Central memory CD8-positive, alpha-beta T cell (primary cell): Measurements from ENCODE around the gene GALNT17.

Experiments used
- ATAC-seq: fragments of 150-1000 bp; cut with Tn5 transposase; replicated peaks from 2 replicates; pipeline ENCODE4 v1.10.0; 2022; ENCODE audit warnings: mild to moderate bottlenecking, moderate FRiP score, moderate number of reproducible peaks; ENCODE audit not compliant: poor library complexity, severe bottlenecking; ENCODE audit errors: extremely low read depth
- DNase-seq, 2 donors: peaks; one replicate each; pipeline ENCODE4 v3.0.0; 2021; ENCODE audit warnings: low spot score in 2 of 2
- H3K27ac Mint-ChIP-seq: one replicate; pipeline ENCODE4 v1.8.0; 2022; ENCODE audit warnings: low read depth, mild to moderate bottlenecking, moderate library complexity, mixed read lengths
- H3K27me3 Mint-ChIP-seq: one replicate; pipeline ENCODE4 v1.8.0; 2022; ENCODE audit warnings: mixed read lengths
- H3K36me3 Mint-ChIP-seq: one replicate; pipeline ENCODE4 v1.8.0; 2022; ENCODE audit warnings: mild to moderate bottlenecking, moderate library complexity, mixed read lengths; ENCODE audit not compliant: insufficient read depth
- H3K4me1 Mint-ChIP-seq: one replicate; pipeline ENCODE4 v1.8.0; 2022; ENCODE audit warnings: mixed read lengths
- H3K4me3 Mint-ChIP-seq: one replicate; pipeline ENCODE4 v1.8.0; 2022; ENCODE audit warnings: mild to moderate bottlenecking, moderate library complexity, mixed read lengths
- H3K9me3 Mint-ChIP-seq: one replicate; pipeline ENCODE4 v1.8.0; 2022; ENCODE audit warnings: mixed read lengths

Gene GALNT17

GRCh38 chr7:71312755-71313490 lies 181.0 kb downstream of the GALNT17 start:
- Mint-ChIP-seq H3K9me3 (peaks cover 19% of the 10 kb centered on the region), H3K4me3 (no peak overlapping the region)

GRCh38 chr7:71313553-71313952 lies 181.6 kb downstream of the GALNT17 start:
- Mint-ChIP-seq H3K27ac (no peak overlapping the region), H3K9me3 (peaks cover 17% of the 10 kb centered on the region), H3K4me1 (no peaks in the 10 kb centered on the region), H3K36me3 (no peaks in the 10 kb centered on the region), H3K4me3 (no peak overlapping the region), H3K27me3 (no peaks in the 10 kb centered on the region)
- ATAC-seq (no peak), DNase-seq (no peak)

More at GRCh38 chr7:71312755-71313490, 181.0 kb downstream of the GALNT17 start:
- no peak overlapping the region for H3K27ac Mint-ChIP-seq
- no peaks in the 10 kb centered on the region for H3K4me1 Mint-ChIP-seq
- no peak for ATAC-seq
- no peak for DNase-seq
- H3K27me3 Mint-ChIP-seq = no peaks in the 10 kb centered on the region
- no peaks in the 10 kb centered on the region for H3K36me3 Mint-ChIP-seq

DNA sequence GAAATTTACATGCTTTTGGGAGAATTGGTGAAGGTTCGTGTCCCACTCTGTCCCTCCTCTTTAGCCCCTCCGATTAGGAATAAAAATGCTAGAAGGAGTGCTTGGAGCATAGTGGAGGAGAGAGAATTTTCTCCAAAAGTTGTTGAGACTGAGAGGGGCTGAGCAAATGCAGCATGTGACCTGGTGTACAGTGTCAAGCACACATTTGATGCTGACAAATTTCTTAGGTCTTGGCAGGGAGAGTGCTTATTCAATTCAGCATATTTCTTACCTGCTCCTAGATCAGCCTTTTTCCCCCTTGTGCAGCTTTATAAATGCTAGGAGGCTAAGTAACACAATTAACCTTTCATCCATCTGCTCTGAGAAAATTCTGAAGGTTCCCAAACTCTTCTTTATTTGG lies 189.0 kb downstream of the GALNT17 start:
- H3K27me3 Mint-ChIP-seq = no peaks in the 10 kb centered on the region
- H3K36me3 Mint-ChIP-seq = peaks cover 4% of the 10 kb centered on the region
- no peak for ATAC-seq
- H3K4me1 Mint-ChIP-seq = no peaks in the 10 kb centered on the region
- no peak overlapping the region for H3K27ac Mint-ChIP-seq
- no peak for DNase-seq
- peaks cover 15% of the 10 kb centered on the region for H3K9me3 Mint-ChIP-seq
- no peak overlapping the region for H3K4me3 Mint-ChIP-seq

DNA sequence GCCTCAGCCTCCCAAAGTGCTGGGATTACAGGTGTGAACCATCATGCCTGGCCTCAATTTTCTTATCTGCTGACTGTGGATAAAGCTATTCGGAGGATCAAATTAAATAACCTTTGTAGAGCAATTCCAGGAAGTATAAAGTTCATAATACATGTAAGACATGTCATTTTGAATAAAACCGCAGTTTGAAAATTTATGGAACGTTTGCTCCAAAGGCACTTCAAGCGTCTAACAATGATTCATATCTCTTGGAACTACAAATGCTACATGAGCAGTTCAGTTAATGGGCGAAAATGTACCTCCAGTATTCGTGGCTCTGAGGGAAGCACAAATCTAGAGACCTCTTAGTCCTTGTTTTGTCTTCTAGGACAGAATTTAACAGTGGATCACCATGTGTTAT lies 190.3 kb downstream of the GALNT17 start:
- Mint-ChIP-seq H3K27me3 (no peaks in the 10 kb centered on the region), H3K4me1 (no peaks in the 10 kb centered on the region), H3K36me3 (peaks cover 4% of the 10 kb centered on the region), H3K4me3 (no peak overlapping the region), H3K9me3 (peaks cover 15% of the 10 kb centered on the region), H3K27ac (no peak overlapping the region)
- no peak for ATAC-seq
- DNase-seq = no peak

DNA sequence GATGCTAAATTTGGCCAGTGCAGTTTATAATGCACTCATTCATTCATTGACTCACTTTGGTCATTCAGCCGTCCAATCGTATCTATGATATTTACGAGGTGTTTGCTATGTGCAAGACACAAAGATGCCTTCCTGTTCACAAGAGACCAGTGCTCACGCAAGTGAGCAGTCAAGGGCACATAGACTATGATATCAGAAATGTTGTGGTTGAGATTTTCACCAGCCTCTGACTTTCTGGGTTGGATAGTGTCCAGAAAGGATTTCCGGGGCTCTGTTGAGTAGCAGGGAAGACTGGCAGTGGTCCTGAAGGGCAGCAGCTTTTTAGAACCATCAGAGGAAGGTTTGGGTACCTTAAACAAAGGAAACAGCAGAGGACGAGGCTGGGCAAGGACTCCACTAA lies 191.8 kb downstream of the GALNT17 start:
- Mint-ChIP-seq H3K27me3 (no peaks in the 10 kb centered on the region), H3K27ac (no peak overlapping the region), H3K4me1 (no peaks in the 10 kb centered on the region), H3K36me3 (peaks cover 4% of the 10 kb centered on the region), H3K9me3 (peaks cover 15% of the 10 kb centered on the region), H3K4me3 (no peak overlapping the region)
- DNase-seq (no peak), ATAC-seq (no peak)

DNA sequence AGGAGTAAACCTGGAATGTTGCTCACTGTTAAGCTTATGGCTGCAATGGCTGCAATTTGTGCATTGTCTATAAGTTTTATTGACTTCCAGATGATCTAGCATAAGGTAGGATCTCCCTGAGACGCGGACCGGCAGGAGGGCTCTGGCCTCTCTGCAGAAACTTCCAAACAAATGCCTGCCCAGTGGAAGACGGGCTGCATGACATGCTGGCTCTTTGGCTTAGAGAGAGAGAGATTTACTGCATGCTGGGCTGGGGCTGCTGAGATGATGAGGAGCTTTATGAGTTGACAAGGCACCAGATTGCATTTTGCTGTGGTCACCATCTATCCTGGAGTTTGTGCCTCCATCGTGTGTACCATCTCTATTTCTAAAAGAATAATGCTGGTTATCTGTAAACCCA lies 193.2 kb downstream of the GALNT17 start:
- Mint-ChIP-seq H3K4me3 (no peak overlapping the region), H3K27ac (no peak overlapping the region), H3K27me3 (no peaks in the 10 kb centered on the region), H3K9me3 (peaks cover 11% of the 10 kb centered on the region), H3K36me3 (peaks cover 4% of the 10 kb centered on the region), H3K4me1 (no peaks in the 10 kb centered on the region)
- DNase-seq (no peak), ATAC-seq (no peak)

GRCh38 chr7:71326595-71326994 lies 194.7 kb downstream of the GALNT17 start:
- peaks cover 17% of the 10 kb centered on the region for H3K9me3 Mint-ChIP-seq
- H3K36me3 Mint-ChIP-seq = peaks cover 7% of the 10 kb centered on the region

DNA sequence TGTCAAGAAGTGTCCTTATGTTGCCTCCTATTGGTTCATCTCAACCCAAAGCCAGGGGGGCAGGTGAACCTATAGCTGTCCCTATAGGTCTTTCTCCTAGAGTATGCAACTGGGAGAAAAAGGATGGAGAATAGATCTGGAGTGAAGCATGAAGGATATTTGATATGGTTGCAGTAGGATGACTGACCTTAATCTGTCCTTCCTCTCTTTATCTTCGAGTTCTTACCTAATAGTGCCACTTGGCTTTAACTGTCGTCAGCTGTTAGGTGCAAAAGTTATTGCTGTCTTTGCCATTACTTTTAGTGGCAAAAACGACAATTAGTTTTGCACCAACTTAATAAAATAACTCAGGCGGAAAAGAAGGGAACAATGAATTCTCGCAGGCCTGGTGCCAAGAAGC lies 196.0 kb downstream of the GALNT17 start:
- DNase-seq (no peak), ATAC-seq (no peak)
- peaks cover 17% of the 10 kb centered on the region for H3K9me3 Mint-ChIP-seq
- no peaks in the 10 kb centered on the region for H3K27me3 Mint-ChIP-seq
- H3K4me1 Mint-ChIP-seq = no peaks in the 10 kb centered on the region
- peaks cover 4% of the 10 kb centered on the region for H3K36me3 Mint-ChIP-seq
- no peak overlapping the region for H3K4me3 Mint-ChIP-seq
- no peak overlapping the region for H3K27ac Mint-ChIP-seq

More at GRCh38 chr7:71326595-71326994, 194.7 kb downstream of the GALNT17 start:
- Mint-ChIP-seq H3K4me3 (no peak overlapping the region), H3K27me3 (no peaks in the 10 kb centered on the region), H3K4me1 (no peaks in the 10 kb centered on the region), H3K27ac (no peak overlapping the region)
- ATAC-seq (no peak), DNase-seq (no peak)

- no peaks in the 10 kb centered on the region for H3K4me1 Mint-ChIP-seq
Observed at GRCh38 chr7:71329030-71329660, 197.2 kb downstream of the GALNT17 start.

GRCh38 chr7:71332207-71332606 lies 200.3 kb downstream of the GALNT17 start:
- no peak overlapping the region for H3K4me3 Mint-ChIP-seq
- no peak overlapping the region for H3K27ac Mint-ChIP-seq
- H3K36me3 Mint-ChIP-seq = peaks cover 3% of the 10 kb centered on the region
- DNase-seq (no peak), ATAC-seq (no peak)
- peaks cover 12% of the 10 kb centered on the region for H3K9me3 Mint-ChIP-seq
- H3K27me3 Mint-ChIP-seq = no peaks in the 10 kb centered on the region
- H3K4me1 Mint-ChIP-seq = no peaks in the 10 kb centered on the region

More at GRCh38 chr7:71329030-71329660, 197.2 kb downstream of the GALNT17 start:
- peaks cover 17% of the 10 kb centered on the region for H3K9me3 Mint-ChIP-seq
- DNase-seq = no peak
- no peak for ATAC-seq
- H3K27ac Mint-ChIP-seq = no peak overlapping the region
- peaks cover 3% of the 10 kb centered on the region for H3K36me3 Mint-ChIP-seq
- no peak overlapping the region for H3K4me3 Mint-ChIP-seq
- no peaks in the 10 kb centered on the region for H3K27me3 Mint-ChIP-seq

GRCh38 chr7:71334541-71334940 lies 202.6 kb downstream of the GALNT17 start:
- DNase-seq (no peak), ATAC-seq (no peak)
- Mint-ChIP-seq H3K4me1 (no peaks in the 10 kb centered on the region), H3K9me3 (peaks cover 13% of the 10 kb centered on the region), H3K27me3 (no peaks in the 10 kb centered on the region), H3K27ac (no peak overlapping the region), H3K4me3 (no peak overlapping the region), H3K36me3 (peaks cover 3% of the 10 kb centered on the region)

DNA sequence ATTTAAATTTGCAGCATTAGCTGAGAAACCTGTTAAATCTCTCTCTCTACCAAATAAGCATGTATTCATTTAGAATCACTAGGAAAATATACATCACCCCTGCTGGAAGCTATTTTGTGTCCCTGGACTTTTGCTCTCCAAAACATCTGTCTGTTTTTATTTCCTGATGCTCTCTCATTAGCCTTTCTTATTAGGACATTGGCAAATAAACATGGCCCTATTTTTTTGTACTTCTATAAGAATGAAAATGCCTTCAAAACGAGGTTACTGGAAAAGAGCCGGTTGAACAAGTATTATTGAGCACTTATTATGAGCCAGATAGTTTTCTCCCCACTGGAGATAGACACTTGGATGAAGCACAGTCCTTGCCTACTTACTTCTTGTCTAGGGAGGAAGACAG lies 206.9 kb downstream of the GALNT17 start:
- Mint-ChIP-seq H3K4me1 (no peaks in the 10 kb centered on the region), H3K4me3 (no peak overlapping the region), H3K36me3 (no peaks in the 10 kb centered on the region), H3K27me3 (no peaks in the 10 kb centered on the region), H3K27ac (no peak overlapping the region), H3K9me3 (peaks cover 7% of the 10 kb centered on the region)
- no peak for ATAC-seq
- no peak for DNase-seq

GRCh38 chr7:71339924-71340323 lies 208.0 kb downstream of the GALNT17 start:
- no peaks in the 10 kb centered on the region for H3K27me3 Mint-ChIP-seq
- DNase-seq = no peak
- no peak overlapping the region for H3K4me3 Mint-ChIP-seq
- H3K4me1 Mint-ChIP-seq = no peaks in the 10 kb centered on the region
- no peak for ATAC-seq
- peaks cover 17% of the 10 kb centered on the region for H3K9me3 Mint-ChIP-seq
- H3K36me3 Mint-ChIP-seq = no peaks in the 10 kb centered on the region
- no peak overlapping the region for H3K27ac Mint-ChIP-seq
